Mucosa of stomach (tissue), 1 donor: Measurements from ENCODE around the gene CFTR.

Source experiments
- H3K27me3 ChIP-seq: one replicate; pipeline ENCODE4 v1.7.0; 2013; ENCODE audit warnings: mild to moderate bottlenecking, low read length; ENCODE audit not compliant: control insufficient read depth, insufficient read depth
- H3K36me3 ChIP-seq: one replicate; pipeline ENCODE4 v1.7.0; 2013; ENCODE audit warnings: low read length; ENCODE audit not compliant: control insufficient read depth, insufficient read depth
- H3K4me1 ChIP-seq: one replicate; pipeline ENCODE4 v1.7.0; 2013; ENCODE audit warnings: mild to moderate bottlenecking, low read length; ENCODE audit not compliant: control insufficient read depth, insufficient read depth
- H3K4me3 ChIP-seq: one replicate; pipeline ENCODE4 v1.7.0; 2013; ENCODE audit warnings: low read length
- H3K9ac ChIP-seq: one replicate; pipeline ENCODE4 v1.7.0; 2013; ENCODE audit warnings: mild to moderate bottlenecking, low read length, moderate library complexity
- H3K9me3 ChIP-seq: one replicate; pipeline ENCODE4 v1.7.0; 2013; ENCODE audit warnings: mild to moderate bottlenecking, low read length, moderate library complexity; ENCODE audit not compliant: control insufficient read depth
- donor health status: Pancreatic carcinoma.

Gene CFTR

GRCh38 chr7:117564080-117564479 is 84.3 kb downstream of the CFTR start:
- H3K27me3 ChIP-seq, result no peaks in the 10 kb centered on the region
- H3K9me3 ChIP-seq, result no peaks in the 10 kb centered on the region

GRCh38 chr7:117564627-117565026 is 84.8 kb downstream of the CFTR start:
- Histone ChIP-seq H3K36me3 (no peaks in the 10 kb centered on the region), H3K27me3 (no peaks in the 10 kb centered on the region), H3K4me3 (no peak overlapping the region), H3K4me1 (peaks cover 12% of the 10 kb centered on the region), H3K9ac (no peak overlapping the region), H3K9me3 (no peaks in the 10 kb centered on the region)

More at GRCh38 chr7:117564080-117564479, 84.3 kb downstream of the CFTR start:
- H3K36me3 ChIP-seq, result no peaks in the 10 kb centered on the region
- H3K4me1 ChIP-seq, result peaks cover 12% of the 10 kb centered on the region
- no peak overlapping the region for H3K4me3 ChIP-seq
- H3K9ac ChIP-seq, result no peak overlapping the region

DNA sequence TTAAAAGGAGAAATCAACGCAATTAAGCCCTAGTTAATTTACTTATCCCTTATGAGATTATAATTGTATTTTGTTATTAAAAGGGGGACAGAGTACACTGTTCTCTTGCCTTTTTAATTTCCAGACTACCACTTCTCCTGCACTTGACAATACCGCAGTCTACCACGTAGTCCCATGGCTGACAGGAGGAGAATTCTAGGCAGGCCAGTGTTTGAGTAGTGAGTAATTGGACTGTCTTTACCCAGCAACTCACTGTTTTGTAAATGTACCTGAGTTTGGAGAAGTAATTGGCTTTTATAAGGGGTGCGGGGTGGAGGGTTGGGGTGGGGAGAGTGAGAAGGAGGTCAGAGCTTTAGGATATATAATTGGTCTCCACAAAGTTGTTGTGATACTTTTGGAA is 85.4 kb downstream of the CFTR start:
- H3K4me3 ChIP-seq, result no peak overlapping the region
- no peaks in the 10 kb centered on the region for H3K36me3 ChIP-seq
- no peaks in the 10 kb centered on the region for H3K9me3 ChIP-seq
- H3K27me3 ChIP-seq, result no peaks in the 10 kb centered on the region
- peaks cover 18% of the 10 kb centered on the region for H3K4me1 ChIP-seq
- H3K9ac ChIP-seq, result no peak overlapping the region

GRCh38 chr7:117567781-117568180 is 88.0 kb downstream of the CFTR start:
- Histone ChIP-seq H3K27me3 (no peaks in the 10 kb centered on the region), H3K4me3 (no peak overlapping the region), H3K4me1 (peaks cover 26% of the 10 kb centered on the region), H3K9me3 (no peaks in the 10 kb centered on the region), H3K36me3 (no peaks in the 10 kb centered on the region), H3K9ac (no peak overlapping the region)

DNA sequence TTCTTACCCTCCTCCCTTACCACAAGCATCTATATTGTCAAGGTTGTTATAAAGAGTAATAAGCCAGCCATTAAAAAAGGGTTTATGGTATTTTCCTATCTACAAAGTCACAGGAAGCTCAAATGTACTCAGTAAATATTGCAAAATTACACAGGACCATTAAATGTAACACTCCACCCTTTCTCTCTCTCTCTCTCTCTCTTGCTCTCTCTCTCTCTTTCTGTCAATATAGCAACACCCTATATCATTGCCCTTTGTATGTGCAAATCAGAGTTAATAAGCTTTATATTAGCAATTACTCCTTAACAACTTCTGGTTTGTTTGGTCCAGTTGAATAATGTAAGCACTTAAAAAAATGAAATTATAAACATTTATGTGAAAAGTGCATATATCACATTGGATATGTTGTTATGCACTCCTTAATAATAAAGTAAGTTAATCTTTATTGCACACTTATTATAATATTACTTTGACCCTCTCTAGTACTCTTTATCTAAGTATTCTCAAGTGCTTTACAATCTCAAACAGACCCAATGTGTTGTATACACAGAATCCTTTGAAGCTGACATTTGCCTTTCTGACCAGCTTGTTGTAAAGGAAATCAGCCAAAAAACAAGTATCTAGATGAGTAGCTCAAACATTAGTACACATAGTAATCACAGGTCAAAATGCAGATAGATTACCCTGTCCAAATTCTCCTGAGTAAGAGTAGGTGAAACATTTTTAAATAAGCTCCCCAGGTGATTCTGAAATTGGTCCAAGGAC is 93.2 kb downstream of the CFTR start:
- H3K4me3 ChIP-seq, result no peak overlapping the region
- no peaks in the 10 kb centered on the region for H3K9me3 ChIP-seq
- no peaks in the 10 kb centered on the region for H3K27me3 ChIP-seq
- no peak overlapping the region for H3K9ac ChIP-seq
- H3K4me1 ChIP-seq, result peaks cover 23% of the 10 kb centered on the region
- H3K36me3 ChIP-seq, result no peaks in the 10 kb centered on the region

GRCh38 chr7:117581424-117581823 is 101.6 kb downstream of the CFTR start:
- no peaks in the 10 kb centered on the region for H3K9me3 ChIP-seq
- no peaks in the 10 kb centered on the region for H3K4me1 ChIP-seq
- no peaks in the 10 kb centered on the region for H3K27me3 ChIP-seq
- no peak overlapping the region for H3K9ac ChIP-seq
- no peak overlapping the region for H3K4me3 ChIP-seq
- no peaks in the 10 kb centered on the region for H3K36me3 ChIP-seq

GRCh38 chr7:117582219-117582704 is 102.4 kb downstream of the CFTR start:
- Histone ChIP-seq H3K4me3 (no peak overlapping the region), H3K9me3 (no peaks in the 10 kb centered on the region), H3K36me3 (no peaks in the 10 kb centered on the region), H3K4me1 (no peaks in the 10 kb centered on the region), H3K9ac (no peak overlapping the region), H3K27me3 (no peaks in the 10 kb centered on the region)

DNA sequence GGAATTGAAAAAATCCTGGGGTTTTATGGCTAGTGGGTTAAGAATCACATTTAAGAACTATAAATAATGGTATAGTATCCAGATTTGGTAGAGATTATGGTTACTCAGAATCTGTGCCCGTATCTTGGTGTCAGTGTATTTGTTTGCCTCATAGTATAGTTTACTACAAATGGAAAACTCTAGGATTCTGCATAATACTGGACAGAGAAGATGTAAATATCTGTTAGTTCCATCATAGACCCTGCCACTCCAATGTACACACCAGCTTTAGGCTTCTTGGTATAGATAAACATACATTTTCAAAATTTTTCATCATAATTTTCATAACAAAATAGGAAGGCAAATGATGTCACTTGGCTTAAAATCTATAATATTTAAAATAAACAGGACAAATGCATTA is 108.1 kb downstream of the CFTR start:
- no peak overlapping the region for H3K4me3 ChIP-seq
- H3K36me3 ChIP-seq, result no peaks in the 10 kb centered on the region
- peaks cover 10% of the 10 kb centered on the region for H3K4me1 ChIP-seq
- no peak overlapping the region for H3K9ac ChIP-seq
- H3K27me3 ChIP-seq, result no peaks in the 10 kb centered on the region
- no peaks in the 10 kb centered on the region for H3K9me3 ChIP-seq

DNA sequence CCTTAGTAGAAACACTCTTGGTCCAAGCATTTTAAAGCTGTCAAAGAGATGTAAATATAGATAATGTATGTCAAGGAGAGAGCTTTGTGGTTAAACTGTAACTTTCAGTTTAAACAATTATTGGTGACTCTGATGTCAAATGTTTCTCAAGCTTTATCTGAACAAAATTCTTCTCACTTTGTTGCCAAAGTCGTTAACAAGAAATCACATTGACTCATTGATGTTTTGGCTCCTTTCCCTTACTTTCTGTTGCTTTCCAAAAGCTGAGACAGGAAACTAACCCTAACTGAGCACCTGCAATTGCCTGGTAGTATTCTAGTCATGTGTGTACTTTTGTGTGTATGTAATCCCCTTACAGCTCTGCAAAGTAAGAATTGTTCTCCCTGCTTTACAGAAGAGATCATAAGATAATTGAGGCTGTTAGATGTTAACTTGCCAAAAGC is 108.5 kb downstream of the CFTR start:
- no peaks in the 10 kb centered on the region for H3K36me3 ChIP-seq
- H3K4me3 ChIP-seq, result no peak overlapping the region
- no peaks in the 10 kb centered on the region for H3K9me3 ChIP-seq
- H3K27me3 ChIP-seq, result no peaks in the 10 kb centered on the region
- no peak overlapping the region for H3K9ac ChIP-seq
- H3K4me1 ChIP-seq, result peaks cover 10% of the 10 kb centered on the region

- no peaks in the 10 kb centered on the region for H3K9me3 ChIP-seq
- no peak overlapping the region for H3K9ac ChIP-seq
- H3K27me3 ChIP-seq, result no peaks in the 10 kb centered on the region
- H3K4me3 ChIP-seq, result no peak overlapping the region
- H3K4me1 ChIP-seq, result peaks cover 10% of the 10 kb centered on the region
- no peaks in the 10 kb centered on the region for H3K36me3 ChIP-seq
Measured at GRCh38 chr7:117590191-117590590, 110.4 kb downstream of the CFTR start.

DNA sequence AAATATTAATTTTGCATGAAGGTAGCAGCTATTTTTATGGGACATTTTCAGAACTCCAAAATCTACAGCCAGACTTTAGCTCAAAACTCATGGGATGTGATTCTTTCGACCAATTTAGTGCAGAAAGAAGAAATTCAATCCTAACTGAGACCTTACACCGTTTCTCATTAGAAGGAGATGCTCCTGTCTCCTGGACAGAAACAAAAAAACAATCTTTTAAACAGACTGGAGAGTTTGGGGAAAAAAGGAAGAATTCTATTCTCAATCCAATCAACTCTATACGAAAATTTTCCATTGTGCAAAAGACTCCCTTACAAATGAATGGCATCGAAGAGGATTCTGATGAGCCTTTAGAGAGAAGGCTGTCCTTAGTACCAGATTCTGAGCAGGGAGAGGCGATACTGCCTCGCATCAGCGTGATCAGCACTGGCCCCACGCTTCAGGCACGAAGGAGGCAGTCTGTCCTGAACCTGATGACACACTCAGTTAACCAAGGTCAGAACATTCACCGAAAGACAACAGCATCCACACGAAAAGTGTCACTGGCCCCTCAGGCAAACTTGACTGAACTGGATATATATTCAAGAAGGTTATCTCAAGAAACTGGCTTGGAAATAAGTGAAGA is 112.3 kb downstream of the CFTR start:
- no peaks in the 10 kb centered on the region for H3K27me3 ChIP-seq
- H3K36me3 ChIP-seq, result no peaks in the 10 kb centered on the region
- no peak overlapping the region for H3K4me3 ChIP-seq
- no peak overlapping the region for H3K9ac ChIP-seq
- H3K4me1 ChIP-seq, result peaks cover 10% of the 10 kb centered on the region
- no peaks in the 10 kb centered on the region for H3K9me3 ChIP-seq

- H3K27me3 ChIP-seq, result no peaks in the 10 kb centered on the region
- no peak overlapping the region for H3K4me3 ChIP-seq
- H3K9me3 ChIP-seq, result no peaks in the 10 kb centered on the region
- H3K36me3 ChIP-seq, result no peaks in the 10 kb centered on the region
- no peaks in the 10 kb centered on the region for H3K4me1 ChIP-seq
- H3K9ac ChIP-seq, result no peak overlapping the region
Measured at GRCh38 chr7:117596134-117596533, 116.3 kb downstream of the CFTR start.
